Keratinocyte (primary cell): ENCODE data around the gene TNS3. TPM values are rescaled to one million over a fixed set of nuclear protein-coding genes. Genes with fewer than 3 reads are reported as not detected.

ENCODE experiments used
- DNase-seq: peaks from one replicate; pipeline ENCODE4 v3.0.0-alpha.2; 2011; ENCODE audit warnings: low read depth, missing footprints, low spot score
- FAIRE-seq: peaks from 2 replicates; lab custom pipeline; 2011; peaks lifted over from hg19 to GRCh38; lab: Jason Lieb, UNC
- H2AFZ ChIP-seq: 2 replicates; pipeline ENCODE4 v1.6.0; 2012; ENCODE audit warnings: low read length, control low read depth, inconsistent platforms; ENCODE audit not compliant: control insufficient read depth
- H3K27ac ChIP-seq: 2 replicates; pipeline ENCODE4 v1.5.1; 2011; ENCODE audit warnings: low read length; ENCODE audit not compliant: control insufficient read depth, insufficient read depth
- H3K27me3 ChIP-seq: 3 replicates; pipeline ENCODE4 v1.6.0; 2011; ENCODE audit warnings: low read length; ENCODE audit not compliant: control insufficient read depth, insufficient read depth; ENCODE audit errors: extremely low read depth
- H3K36me3 ChIP-seq, 2 experiments: 2 replicates in 1 of 2; 3 replicates in 1 of 2; pipeline ENCODE4 v1.5.1; 2011; ENCODE audit warnings: low read length in 2 of 2, mild to moderate bottlenecking in 1 of 2; ENCODE audit not compliant: control insufficient read depth in 2 of 2, insufficient read depth in 2 of 2; ENCODE audit errors: extremely low read depth in 1 of 2
- H3K4me1 ChIP-seq: 3 replicates; pipeline ENCODE4 v1.5.1; 2011; ENCODE audit warnings: low read length; ENCODE audit not compliant: control insufficient read depth, insufficient read depth; ENCODE audit errors: extremely low read depth
- H3K4me2 ChIP-seq: 3 replicates; pipeline ENCODE4 v1.6.0; 2011; ENCODE audit warnings: low read depth, low read length; ENCODE audit not compliant: control insufficient read depth, insufficient read depth; ENCODE audit errors: extremely low read depth
- H3K4me3 ChIP-seq, 3 experiments: fragments of 200-600 bp in 1 of 3; sonication (generic) in 1 of 3; 2 replicates in 2 of 3; 3 replicates in 1 of 3; pipeline ENCODE4 v1.5.1; 2011 to 2016; ENCODE audit warnings: low read length in 3 of 3, mild to moderate bottlenecking in 3 of 3, control low read depth in 2 of 3, inconsistent platforms in 1 of 3, low read depth in 1 of 3, mixed read lengths in 1 of 3, mixed run types in 1 of 3, moderate library complexity in 1 of 3; ENCODE audit not compliant: control insufficient read depth in 2 of 3, insufficient read depth in 2 of 3; ENCODE audit errors: extremely low read depth in 1 of 3
- H3K79me2 ChIP-seq: 2 replicates; pipeline ENCODE4 v1.6.0; 2012; ENCODE audit warnings: low read length; ENCODE audit not compliant: control insufficient read depth, insufficient read depth
- H3K9ac ChIP-seq: 3 replicates; pipeline ENCODE4 v1.6.0; 2011; ENCODE audit warnings: low read length; ENCODE audit not compliant: control insufficient read depth, insufficient read depth; ENCODE audit errors: extremely low read depth
- H3K9me1 ChIP-seq: 3 replicates; pipeline ENCODE4 v1.6.0; 2011; ENCODE audit warnings: low read length; ENCODE audit not compliant: control insufficient read depth, insufficient read depth; ENCODE audit errors: extremely low read depth
- H3K9me3 ChIP-seq: 2 replicates; pipeline ENCODE4 v1.5.1; 2012; ENCODE audit warnings: low read depth, low read length; ENCODE audit not compliant: control insufficient read depth
- H4K20me1 ChIP-seq: 3 replicates; pipeline ENCODE4 v1.6.0; 2011; ENCODE audit warnings: low read length; ENCODE audit not compliant: control insufficient read depth, insufficient read depth; ENCODE audit errors: extremely low read depth
- CTCF ChIP-seq, 3 experiments: IDR thresholded peaks in 1 of 3; conservative IDR thresholded peaks in 1 of 3; optimal IDR thresholded peaks in 1 of 3; 2 replicates in 2 of 3; 3 replicates in 1 of 3; pipeline versions ENCODE3 to v1.5.1; 2011; ENCODE audit warnings: low read length in 3 of 3, mild to moderate bottlenecking in 3 of 3, moderate library complexity in 2 of 3, control low read depth in 1 of 3, inconsistent platforms in 1 of 3; ENCODE audit not compliant: insufficient read depth in 2 of 3; ENCODE audit errors: extremely low read depth in 1 of 3
- EZH2 ChIP-seq: IDR thresholded peaks from one replicate; pipeline ENCODE4 v1.6.1; 2012; ENCODE audit warnings: inconsistent platforms, mild to moderate bottlenecking, low read length, moderate library complexity
- dilution Hi-C: fragments of 300-500 bp; cut with MboI; formaldehyde crosslinking; loops from one replicate; pipeline ENCODE4 v1.7.0; 2020; ENCODE audit warnings: low sequenced_read_pairs; ENCODE audit not compliant: extremely low pct_ligation_motif_present
- polyA plus RNA-seq, 5 experiments: library from polyadenylated mRNA; depleted of rRNA in 3 of 5; stranded (reverse) in 3 of 5; stranded (forward) in 1 of 5; unstranded in 1 of 5; fragments of >200 nt; gene quantifications; 1 replicate in 1 of 5; 2 replicates in 3 of 5; 3 replicates in 1 of 5; pipeline versions ENCODE4 v1.2.1 to v1.2.3, GENCODE V29; 2011 to 2012; ENCODE audit warnings: missing spikeins in 2 of 5, low read depth in 1 of 5, low replicate concordance in 1 of 5

TNS3 gene
- polyA plus RNA-seq, 1 donor (not counting 4 experiments of a cell fraction or from before 2014, with no cell fraction given), result 3.9 TPM

GRCh38 chr7:47247132-47247531 is 334.8 kb downstream of the TNS3 start:
- no peaks in the 10 kb centered on the region for H4K20me1 ChIP-seq

GRCh38 chr7:47244692-47245091 is 337.2 kb downstream of the TNS3 start:
- Histone ChIP-seq H3K36me3 (no peaks in the 10 kb centered on the region), H2AFZ (no peak overlapping the region), H3K79me2 (no peaks in the 10 kb centered on the region), H3K9me3 (no peaks in the 10 kb centered on the region), H3K4me1 (no peaks in the 10 kb centered on the region), H4K20me1 (no peaks in the 10 kb centered on the region), H3K9me1 (no peaks in the 10 kb centered on the region), H3K27ac (no peak overlapping the region), H3K4me3 (no peak overlapping the region), H3K4me2 (no peak overlapping the region), H3K9ac (no peak overlapping the region), H3K27me3 (peaks cover 12% of the 10 kb centered on the region)
- TF ChIP-seq EZH2 (no peak), CTCF (optimal IDR thresholded peaks at IDR 0.05 in 1 of 3, IDR thresholded peaks at IDR 0.05 in 1 of 3, conservative IDR thresholded peaks at IDR 0.05 in 1 of 3; ENCODE audit: extremely low read depth in 1 of 3, insufficient read depth in 2 of 3, low read length in 3 of 3) (no peak)
- DNase-seq (no peak), FAIRE-seq (no peak)
- dilution Hi-C loops, result no loop called here

More at GRCh38 chr7:47247132-47247531, 334.8 kb downstream of the TNS3 start:
- Histone ChIP-seq H3K9ac (no peak overlapping the region), H3K36me3 (no peaks in the 10 kb centered on the region), H3K27me3 (peaks cover 12% of the 10 kb centered on the region), H3K27ac (no peak overlapping the region), H3K4me1 (no peaks in the 10 kb centered on the region), H3K9me3 (no peaks in the 10 kb centered on the region), H3K4me3 (no peak overlapping the region), H2AFZ (no peak overlapping the region), H3K79me2 (no peaks in the 10 kb centered on the region), H3K9me1 (no peaks in the 10 kb centered on the region), H3K4me2 (no peak overlapping the region)
- dilution Hi-C loops, result no loop called here
- DNase-seq, result no peak
- no peak for FAIRE-seq
- TF ChIP-seq CTCF (optimal IDR thresholded peaks at IDR 0.05 in 1 of 3, IDR thresholded peaks at IDR 0.05 in 1 of 3, conservative IDR thresholded peaks at IDR 0.05 in 1 of 3; ENCODE audit: extremely low read depth in 1 of 3, insufficient read depth in 2 of 3, low read length in 3 of 3), result no peak
- TF ChIP-seq EZH2, result no peak
